ENCODE measurements around the gene MBTD1. TPM values are rescaled to one million over a fixed set of nuclear protein-coding genes. Genes with fewer than 3 reads are reported as not detected.

The MBTD1 gene
- total and polyA plus RNA-seq, 2 experiments from 2014 or later: 19.1 to 63.9 TPM

- Histone ChIP-seq H3F3A (replicated peaks; ENCODE audit: low read depth) (peaks cover 5% of the 10 kb centered on the region; the same call in 1 of the 2 replicates), H3K4me1 (ENCODE audit: insufficient read depth) (peaks cover 7% of the 10 kb centered on the region; the same call in 1 of the 2 replicates), H3K27me3 (ENCODE audit: insufficient read depth) (no peaks in the 10 kb centered on the region), H3K4me2 (peak overlapping the region; percentile 73), H3K79me2 (replicated peaks; ENCODE audit: insufficient read depth) (peaks cover 43% of the 10 kb centered on the region), H3K27ac (ENCODE audit: low read depth) (peak overlapping the region; percentile 71), H3K4me3 (peak overlapping the region; percentile 96), H2AFZ (peak overlapping the region; percentile 52; the same call in 1 of the 2 replicates), H3K36me3 (ENCODE audit: insufficient read depth) (peaks cover 17% of the 10 kb centered on the region), H4K20me1 (replicated peaks; ENCODE audit: insufficient read depth) (peaks cover 15% of the 10 kb centered on the region; the same call in 1 of the 2 replicates), H3K9me2 (ENCODE audit: insufficient read depth) (no peaks in the 10 kb centered on the region)
- TF ChIP-seq ZNF331 (CRISPR knock-in tag; IDR thresholded peaks at IDR 0.05; ENCODE audit: low read depth) (no peak), ZNF114 (CRISPR knock-in tag; IDR thresholded peaks at IDR 0.05) (no peak), ETS1 (IDR thresholded peaks at IDR 0.05) (no peak)
- DNase-seq (ENCODE audit: low spot score) (no peak), ATAC-seq (no peak)
- H3K4me1 Mint-ChIP-seq: no peaks in the 10 kb centered on the region; the same call in 1 of the 3 replicates
- no peaks in the 10 kb centered on the region for H3K9me3 Mint-ChIP-seq
- H3K36me3 Mint-ChIP-seq (ENCODE audit: low read depth): peaks cover 28% of the 10 kb centered on the region
- no peak overlapping the region for H3K27ac Mint-ChIP-seq
- H3K4me3 Mint-ChIP-seq: no peak overlapping the region
- no peaks in the 10 kb centered on the region for H3K27me3 Mint-ChIP-seq (ENCODE audit: insufficient read depth, low read depth, poor library complexity)
Measured at GRCh38 chr17:51152766-51153209, 107.1 kb downstream of the MBTD1 start.

DNA sequence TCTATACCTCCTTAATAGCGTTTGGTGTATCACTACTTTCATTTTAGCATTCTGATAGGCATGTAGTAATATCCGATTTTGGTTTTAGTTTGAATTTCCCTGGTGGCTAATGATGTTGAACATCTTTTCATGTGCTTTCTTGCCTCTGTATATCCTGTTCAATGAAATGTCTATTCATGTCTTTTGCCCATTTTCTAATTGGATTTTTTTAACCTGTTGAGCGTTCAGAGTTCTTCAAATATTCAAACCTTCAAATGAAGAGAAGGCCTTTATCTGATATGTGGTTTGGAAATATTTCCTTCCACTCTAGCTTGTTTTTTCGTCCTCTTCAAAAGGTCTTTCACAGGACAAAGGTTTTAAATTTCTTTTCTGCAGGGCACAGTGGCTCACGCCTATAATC lies 108.9 kb downstream of the MBTD1 start:
- Histone ChIP-seq H2AFZ (no peak overlapping the region), H3K9me2 (ENCODE audit: insufficient read depth) (no peaks in the 10 kb centered on the region), H3F3A (replicated peaks; ENCODE audit: low read depth) (peaks cover 5% of the 10 kb centered on the region; the same call in 1 of the 2 replicates), H3K27ac (ENCODE audit: low read depth) (no peak overlapping the region), H3K4me1 (ENCODE audit: insufficient read depth) (peaks cover 7% of the 10 kb centered on the region; the same call in 1 of the 2 replicates), H3K27me3 (ENCODE audit: insufficient read depth) (no peaks in the 10 kb centered on the region), H3K4me3 (no peak overlapping the region), H4K20me1 (replicated peaks; ENCODE audit: insufficient read depth) (0 out of 2 replicates have a peak, but pooled peaks cover 7% of the 10 kb centered on the region), H3K79me2 (replicated peaks; ENCODE audit: insufficient read depth) (peaks cover 25% of the 10 kb centered on the region), H3K4me2 (no peak overlapping the region), H3K36me3 (ENCODE audit: insufficient read depth) (no peaks in the 10 kb centered on the region; the same call in 1 of the 2 replicates)
- DNase-seq (ENCODE audit: low spot score) (no peak), ATAC-seq (no peak)
- Mint-ChIP-seq H3K9me3 (no peaks in the 10 kb centered on the region), H3K36me3 (ENCODE audit: low read depth) (peaks cover 10% of the 10 kb centered on the region), H3K27me3 (ENCODE audit: insufficient read depth, low read depth, poor library complexity) (no peaks in the 10 kb centered on the region), H3K4me3 (no peak overlapping the region), H3K4me1 (no peaks in the 10 kb centered on the region; the same call in 1 of the 3 replicates), H3K27ac (no peak overlapping the region)
- TF ChIP-seq CREB1 (CRISPR knock-in tag; IDR thresholded peaks at IDR 0.05; ENCODE audit: low read depth): no peak
- TF ChIP-seq JUNB (IDR thresholded peaks at IDR 0.05; ENCODE audit: unreplicated experiment): no peak

DNA sequence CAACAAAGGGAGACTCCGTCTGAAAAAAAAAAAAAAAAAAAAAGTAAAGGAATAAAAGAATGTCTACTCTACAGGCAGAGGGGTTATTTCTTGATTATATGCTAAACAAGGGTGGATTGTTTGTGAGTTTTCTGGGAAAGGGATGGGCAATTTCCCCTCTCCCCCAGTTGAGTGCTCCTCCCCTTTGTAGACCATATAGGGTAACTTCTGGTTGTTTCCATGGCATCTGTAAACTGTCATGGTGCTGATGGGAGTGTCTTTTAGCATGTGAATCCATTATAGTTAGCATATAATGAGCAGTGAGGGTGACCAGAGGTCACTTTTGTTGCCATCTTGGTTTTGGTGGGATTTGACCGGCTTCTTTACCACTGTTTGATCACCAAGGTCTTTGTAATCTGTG lies 110.7 kb downstream of the MBTD1 start:
- Mint-ChIP-seq H3K27me3 (ENCODE audit: insufficient read depth, low read depth, poor library complexity) (peaks cover 2% of the 10 kb centered on the region), H3K4me3 (no peak overlapping the region), H3K4me1 (peaks cover 8% of the 10 kb centered on the region), H3K27ac (no peak overlapping the region), H3K9me3 (no peaks in the 10 kb centered on the region), H3K36me3 (ENCODE audit: low read depth) (no peaks in the 10 kb centered on the region)
- H2AFZ ChIP-seq: no peak overlapping the region
- no peaks in the 10 kb centered on the region for H3K9me2 ChIP-seq (ENCODE audit: insufficient read depth)
- no peaks in the 10 kb centered on the region for H3K36me3 ChIP-seq (ENCODE audit: insufficient read depth)
- H3K4me2 ChIP-seq: no peak overlapping the region
- H3K79me2 ChIP-seq (replicated peaks; ENCODE audit: insufficient read depth): peaks cover 7% of the 10 kb centered on the region
- H3F3A ChIP-seq (replicated peaks; ENCODE audit: low read depth): 0 out of 2 replicates have a peak, but pooled peaks cover 5% of the 10 kb centered on the region
- DNase-seq (ENCODE audit: low spot score): no peak
- no peak for ATAC-seq
- no peaks in the 10 kb centered on the region for H3K4me1 ChIP-seq (ENCODE audit: insufficient read depth)
- no peak overlapping the region for H3K27ac ChIP-seq (ENCODE audit: low read depth)
- H3K4me3 ChIP-seq: no peak overlapping the region
- no peaks in the 10 kb centered on the region for H4K20me1 ChIP-seq (replicated peaks; ENCODE audit: insufficient read depth)
- no peaks in the 10 kb centered on the region for H3K27me3 ChIP-seq (ENCODE audit: insufficient read depth)
- TF ChIP-seq ETS1 (IDR thresholded peaks at IDR 0.05) (no peak), JUNB (IDR thresholded peaks at IDR 0.05; ENCODE audit: unreplicated experiment) (no peak), STAT1 (IDR thresholded peaks at IDR 0.05; ENCODE audit: unreplicated experiment) (no peak)
- TF ChIP-seq, protein P1, sequence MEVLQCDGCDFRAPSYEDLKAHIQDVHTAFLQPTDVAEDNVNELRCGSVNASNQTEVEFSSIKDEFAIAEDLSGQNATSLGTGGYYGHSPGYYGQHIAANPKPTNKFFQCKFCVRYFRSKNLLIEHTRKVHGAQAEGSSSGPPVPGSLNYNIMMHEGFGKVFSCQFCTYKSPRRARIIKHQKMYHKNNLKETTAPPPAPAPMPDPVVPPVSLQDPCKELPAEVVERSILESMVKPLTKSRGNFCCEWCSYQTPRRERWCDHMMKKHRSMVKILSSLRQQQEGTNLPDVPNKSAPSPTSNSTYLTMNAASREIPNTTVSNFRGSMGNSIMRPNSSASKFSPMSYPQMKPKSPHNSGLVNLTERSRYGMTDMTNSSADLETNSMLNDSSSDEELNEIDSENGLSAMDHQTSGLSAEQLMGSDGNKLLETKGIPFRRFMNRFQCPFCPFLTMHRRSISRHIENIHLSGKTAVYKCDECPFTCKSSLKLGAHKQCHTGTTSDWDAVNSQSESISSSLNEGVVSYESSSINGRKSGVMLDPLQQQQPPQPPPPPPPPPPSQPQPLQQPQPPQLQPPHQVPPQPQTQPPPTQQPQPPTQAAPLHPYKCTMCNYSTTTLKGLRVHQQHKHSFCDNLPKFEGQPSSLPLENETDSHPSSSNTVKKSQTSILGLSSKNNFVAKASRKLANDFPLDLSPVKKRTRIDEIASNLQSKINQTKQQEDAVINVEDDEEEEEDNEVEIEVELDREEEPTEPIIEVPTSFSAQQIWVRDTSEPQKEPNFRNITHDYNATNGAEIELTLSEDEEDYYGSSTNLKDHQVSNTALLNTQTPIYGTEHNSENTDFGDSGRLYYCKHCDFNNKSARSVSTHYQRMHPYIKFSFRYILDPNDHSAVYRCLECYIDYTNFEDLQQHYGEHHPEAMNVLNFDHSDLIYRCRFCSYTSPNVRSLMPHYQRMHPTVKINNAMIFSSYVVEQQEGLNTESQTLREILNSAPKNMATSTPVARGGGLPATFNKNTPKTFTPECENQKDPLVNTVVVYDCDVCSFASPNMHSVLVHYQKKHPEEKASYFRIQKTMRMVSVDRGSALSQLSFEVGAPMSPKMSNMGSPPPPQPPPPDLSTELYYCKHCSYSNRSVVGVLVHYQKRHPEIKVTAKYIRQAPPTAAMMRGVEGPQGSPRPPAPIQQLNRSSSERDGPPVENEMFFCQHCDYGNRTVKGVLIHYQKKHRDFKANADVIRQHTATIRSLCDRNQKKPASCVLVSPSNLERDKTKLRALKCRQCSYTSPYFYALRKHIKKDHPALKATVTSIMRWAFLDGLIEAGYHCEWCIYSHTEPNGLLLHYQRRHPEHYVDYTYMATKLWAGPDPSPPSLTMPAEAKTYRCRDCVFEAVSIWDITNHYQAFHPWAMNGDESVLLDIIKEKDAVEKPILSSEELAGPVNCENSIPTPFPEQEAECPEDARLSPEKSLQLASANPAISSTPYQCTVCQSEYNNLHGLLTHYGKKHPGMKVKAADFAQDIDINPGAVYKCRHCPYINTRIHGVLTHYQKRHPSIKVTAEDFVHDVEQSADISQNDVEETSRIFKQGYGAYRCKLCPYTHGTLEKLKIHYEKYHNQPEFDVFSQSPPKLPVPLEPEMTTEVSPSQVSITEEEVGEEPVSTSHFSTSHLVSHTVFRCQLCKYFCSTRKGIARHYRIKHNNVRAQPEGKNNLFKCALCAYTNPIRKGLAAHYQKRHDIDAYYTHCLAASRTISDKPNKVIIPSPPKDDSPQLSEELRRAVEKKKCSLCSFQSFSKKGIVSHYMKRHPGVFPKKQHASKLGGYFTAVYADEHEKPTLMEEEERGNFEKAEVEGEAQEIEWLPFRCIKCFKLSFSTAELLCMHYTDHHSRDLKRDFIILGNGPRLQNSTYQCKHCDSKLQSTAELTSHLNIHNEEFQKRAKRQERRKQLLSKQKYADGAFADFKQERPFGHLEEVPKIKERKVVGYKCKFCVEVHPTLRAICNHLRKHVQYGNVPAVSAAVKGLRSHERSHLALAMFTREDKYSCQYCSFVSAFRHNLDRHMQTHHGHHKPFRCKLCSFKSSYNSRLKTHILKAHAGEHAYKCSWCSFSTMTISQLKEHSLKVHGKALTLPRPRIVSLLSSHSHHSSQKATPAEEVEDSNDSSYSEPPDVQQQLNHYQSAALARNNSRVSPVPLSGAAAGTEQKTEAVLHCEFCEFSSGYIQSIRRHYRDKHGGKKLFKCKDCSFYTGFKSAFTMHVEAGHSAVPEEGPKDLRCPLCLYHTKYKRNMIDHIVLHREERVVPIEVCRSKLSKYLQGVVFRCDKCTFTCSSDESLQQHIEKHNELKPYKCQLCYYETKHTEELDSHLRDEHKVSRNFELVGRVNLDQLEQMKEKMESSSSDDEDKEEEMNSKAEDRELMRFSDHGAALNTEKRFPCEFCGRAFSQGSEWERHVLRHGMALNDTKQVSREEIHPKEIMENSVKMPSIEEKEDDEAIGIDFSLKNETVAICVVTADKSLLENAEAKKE (CRISPR knock-in tag; IDR thresholded peaks at IDR 0.05): no peak
